PFSK-1 (cell line): Measurements from ENCODE around the gene S100A5.

Experiments used
- POLR2AphosphoS5 ChIP-seq: IDR thresholded peaks from 2 replicates; pipeline ENCODE4 v1.6.1; 2012; ENCODE audit warnings: low read depth, mild to moderate bottlenecking, control low read depth, low read length, moderate library complexity
- REST ChIP-seq, 2 experiments: IDR thresholded peaks; 2 replicates each; pipeline versions ENCODE4 v1.6.1 to v1.8.0; 2011 to 2012; ENCODE audit warnings: low read depth in 2 of 2, low read length in 2 of 2, control low read depth in 1 of 2, inconsistent platforms in 1 of 2, mild to moderate bottlenecking in 1 of 2, moderate library complexity in 1 of 2; ENCODE audit not compliant: insufficient read depth in 1 of 2

- no peak for TF ChIP-seq POLR2AphosphoS5
- no peak for TF ChIP-seq REST (IDR thresholded peaks at IDR 0.05; ENCODE audit: insufficient read depth in 1 of 2, low read depth in 2 of 2, low read length in 2 of 2)
These were observed 12.4 kb upstream of the S100A5 start for GRCh38 chr1:153553096-153553495.
